ENCODE results near the gene STYK1. TPM values are rescaled to one million over a fixed set of nuclear protein-coding genes. Genes with fewer than 3 reads are reported as not detected.

STYK1 gene
- total and polyA plus RNA-seq, 4 donors: 0.03 to 1.3 (median 0.08) TPM; not detected in 1

DNA sequence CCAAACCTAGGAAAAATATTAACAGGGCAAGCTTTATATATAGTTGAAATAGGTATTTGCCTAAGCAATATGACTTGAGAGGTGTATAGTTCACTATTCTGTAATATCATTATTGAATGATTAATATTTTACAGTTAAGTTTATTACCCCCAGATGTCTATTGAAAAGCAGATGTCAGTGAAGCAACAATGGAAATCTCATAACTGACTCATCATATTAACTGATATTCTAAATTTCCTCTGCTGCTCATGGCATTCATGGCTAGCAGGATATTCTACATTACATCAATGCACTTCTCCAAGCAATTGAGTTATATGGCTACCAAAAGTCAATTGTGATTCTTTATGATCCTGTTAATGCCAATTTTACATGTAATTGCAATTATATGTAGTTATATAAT, 50.7 kb downstream of the STYK1 start:
- H3K4me1 ChIP-seq (ENCODE audit: control insufficient read depth in 4 of 4, insufficient read depth in 4 of 4, low read length in 3 of 4): no peaks in the 10 kb centered on the region
- no peak overlapping the region for H3K9ac ChIP-seq (ENCODE audit: low read depth in 1 of 2, low read length in 2 of 2)
- no peaks in the 10 kb centered on the region for H3K36me3 ChIP-seq (ENCODE audit: control insufficient read depth in 4 of 4, insufficient read depth in 3 of 4, low read depth in 1 of 4, low read length in 3 of 4)
- no peak overlapping the region for H3K27ac ChIP-seq (ENCODE audit: low read depth in 1 of 2, low read length in 2 of 2)
- no peak overlapping the region for H3K4me3 ChIP-seq (ENCODE audit: low read depth in 1 of 3, low read length in 3 of 3)
- no peaks in the 10 kb centered on the region for H3K27me3 ChIP-seq (ENCODE audit: control insufficient read depth in 4 of 4, insufficient read depth in 4 of 4, low read length in 3 of 4)
- DNase-seq (ENCODE audit: low spot score): no peak
- TF ChIP-seq MAX (IDR thresholded peaks at IDR 0.05) (no peak), GABPA (IDR thresholded peaks at IDR 0.05 in 1 of 2, conservative IDR thresholded peaks at IDR 0.05 in 1 of 2) (no peak), REST (IDR thresholded peaks at IDR 0.05) (no peak), EGR1 (IDR thresholded peaks at IDR 0.05; ENCODE audit: low read depth in 2 of 2) (no peak), YY1 (IDR thresholded peaks at IDR 0.05) (no peak), HNF4G (IDR thresholded peaks at IDR 0.05) (no peak)
- no peaks in the 10 kb centered on the region for H3K9me3 ChIP-seq (ENCODE audit: control insufficient read depth in 4 of 4, low read length in 3 of 4)

DNA sequence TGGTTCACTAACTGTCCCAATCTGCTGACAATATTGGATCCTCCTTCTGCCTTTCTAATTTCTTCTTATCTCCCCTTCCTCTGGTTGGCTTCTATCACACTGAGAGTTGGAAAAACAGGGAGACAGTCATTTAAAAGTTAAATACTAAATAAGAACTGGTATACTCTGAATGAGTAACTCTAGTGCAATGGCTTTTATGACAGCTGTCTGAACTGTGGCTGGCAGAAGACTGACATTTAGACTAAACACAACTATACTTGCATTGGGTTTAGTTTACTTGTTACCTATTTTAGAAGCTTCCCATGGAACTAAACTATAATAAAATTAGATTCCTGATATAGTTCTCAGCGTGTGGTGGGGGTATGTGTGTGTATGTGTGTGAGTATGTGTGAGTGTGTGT, 52.6 kb downstream of the STYK1 start:
- no peaks in the 10 kb centered on the region for H3K27me3 ChIP-seq (ENCODE audit: control insufficient read depth in 4 of 4, insufficient read depth in 4 of 4, low read length in 3 of 4)
- TF ChIP-seq HNF4A (conservative IDR thresholded peaks at IDR 0.05) (no peak), SP1 (IDR thresholded peaks at IDR 0.05) (no peak), FOXA2 (IDR thresholded peaks at IDR 0.05) (no peak), YY1 (IDR thresholded peaks at IDR 0.05) (no peak), NR2F2 (IDR thresholded peaks at IDR 0.05) (no peak), MAX (IDR thresholded peaks at IDR 0.05) (no peak), REST (IDR thresholded peaks at IDR 0.05) (no peak)
- no peaks in the 10 kb centered on the region for H3K9me3 ChIP-seq (ENCODE audit: control insufficient read depth in 4 of 4, low read length in 3 of 4)
- DNase-seq (ENCODE audit: low spot score): no peak
- 69% methylated on average over 1 of the region's 1 CpG for WGBS
- H3K9ac ChIP-seq (ENCODE audit: low read depth in 1 of 2, low read length in 2 of 2): no peak overlapping the region
- H3K36me3 ChIP-seq (ENCODE audit: control insufficient read depth in 4 of 4, insufficient read depth in 3 of 4, low read depth in 1 of 4, low read length in 3 of 4): no peaks in the 10 kb centered on the region
- no peak overlapping the region for H3K4me3 ChIP-seq (ENCODE audit: low read depth in 1 of 3, low read length in 3 of 3)
- no peak overlapping the region for H3K27ac ChIP-seq (ENCODE audit: low read depth in 1 of 2, low read length in 2 of 2)
- peaks cover 0 to 3% (median 1%) of the 10 kb centered on the region in 4 donors for H3K4me1 ChIP-seq (ENCODE audit: control insufficient read depth in 4 of 4, insufficient read depth in 4 of 4, low read length in 3 of 4)

All from liver (tissue), 9 donors.